ENCODE data around the gene PRR20A.
"Not testable (repeated sequence)": the region's sequence is repeated elsewhere in the genome, so short reads cannot be mapped to it uniquely, and the experiment has no call there.

PRR20A gene

GRCh38 chr13:57140235-57140968, at the start of gene PRR20A:
PRR20A (plus strand) TSS chr13:57140918; CDS start chr13:57141305, 387 bp downstream.
- not testable (repeated sequence) for DNase-seq

GRCh38 chr13:57114945-57115344, 25.8 kb upstream of the PRR20A start:
- DNase-seq, result no peak

- DNase-seq, result no peak
Measured at GRCh38 chr13:57123681-57124080, 17.0 kb upstream of the PRR20A start.

GRCh38 chr13:57128909-57129308, 11.8 kb upstream of the PRR20A start:
- no peak for DNase-seq

- no peak for DNase-seq
Measured at GRCh38 chr13:57136093-57136492, 4.6 kb upstream of the PRR20A start.

- no peak for DNase-seq
Measured at GRCh38 chr13:57137585-57137984, 3.1 kb upstream of the PRR20A start.

GRCh38 chr13:57138988-57139387, 1.7 kb upstream of the PRR20A start:
- no peak for DNase-seq

GRCh38 chr13:57139781-57140180, 937 bp upstream of the PRR20A start:
- not testable (repeated sequence) for DNase-seq

GRCh38 chr13:57147188-57147587, 6.5 kb downstream of the PRR20A start, which contains the start of gene PRR20B:
PRR20B (plus strand) TSS chr13:57147488; CDS start chr13:57147875, 387 bp downstream.
- DNase-seq, result not testable (repeated sequence)

- DNase-seq, result not testable (repeated sequence)
Measured at GRCh38 chr13:57148106-57148505, 7.4 kb downstream of the PRR20A start.

- not testable (repeated sequence) for DNase-seq
Measured at GRCh38 chr13:57153761-57154160, 13.0 kb downstream of the PRR20A start, which contains the start of gene PRR20C. PRR20C (plus strand) TSS chr13:57154061; CDS start chr13:57154448, 387 bp downstream.

GRCh38 chr13:57160332-57160731, 19.6 kb downstream of the PRR20A start, which contains the start of gene PRR20D:
PRR20D (plus strand) TSS chr13:57160632; CDS start chr13:57161019, 387 bp downstream.
- not testable (repeated sequence) for DNase-seq

- DNase-seq, result not testable (repeated sequence)
Measured at GRCh38 chr13:57166897-57167296, 26.2 kb downstream of the PRR20A start, which contains the start of gene PRR20E. PRR20E (plus strand) TSS chr13:57167197; CDS start chr13:57167584, 387 bp downstream.

- no peak for DNase-seq
Measured at GRCh38 chr13:57191667-57192066, 50.9 kb downstream of the PRR20A start.
